Osteocyte (in vitro differentiated cells): ENCODE measurements around the gene PRKN. TPM values are rescaled to one million over a fixed set of nuclear protein-coding genes. Genes with fewer than 3 reads are reported as not detected.

Experiments used
- DNase-seq: peaks from one replicate; pipeline ENCODE4 v3.0.0; 2021; ENCODE audit warnings: mixed read lengths; ENCODE audit not compliant: unreplicated experiment; ENCODE audit errors: extremely low spot score
- H3K27ac Mint-ChIP-seq: one replicate; pipeline ENCODE4 v1.8.0; 2021; ENCODE audit warnings: mild to moderate bottlenecking, mixed read lengths; ENCODE audit not compliant: unreplicated experiment
- H3K27me3 Mint-ChIP-seq: one replicate; pipeline ENCODE4 v1.8.0; 2021; ENCODE audit warnings: mixed read lengths; ENCODE audit not compliant: unreplicated experiment
- H3K36me3 Mint-ChIP-seq: one replicate; pipeline ENCODE4 v1.8.0; 2021; ENCODE audit warnings: mixed read lengths; ENCODE audit not compliant: unreplicated experiment
- H3K4me1 Mint-ChIP-seq: one replicate; pipeline ENCODE4 v1.8.0; 2021; ENCODE audit warnings: mixed read lengths; ENCODE audit not compliant: unreplicated experiment
- H3K4me3 Mint-ChIP-seq: one replicate; pipeline ENCODE4 v1.8.0; 2021; ENCODE audit warnings: mild to moderate bottlenecking, moderate library complexity, mixed read lengths; ENCODE audit not compliant: unreplicated experiment
- H3K9me3 Mint-ChIP-seq: one replicate; pipeline ENCODE4 v1.8.0; 2021; ENCODE audit warnings: mixed read lengths; ENCODE audit not compliant: unreplicated experiment
- CTCF ChIP-seq: fragments of 200-600 bp; sonication (generic); IDR thresholded peaks from 2 replicates; pipeline ENCODE4 v1.5.0; 2021; ENCODE audit warnings: antibody characterized with exemption, mild to moderate bottlenecking, moderate library complexity
- total RNA-seq: library from RNA; stranded (reverse); gene quantifications from 2 replicates; pipeline ENCODE4 v1.2.1, GENCODE V29; 2021

Gene PRKN
- total RNA-seq, 1 donor from 2014 or later = 13.4 TPM

GRCh38 chr6:161354276-161354840 lies 1373.2 kb downstream of the PRKN start:
- no peaks in the 10 kb centered on the region for H3K9me3 Mint-ChIP-seq
- H3K36me3 Mint-ChIP-seq = no peaks in the 10 kb centered on the region
- H3K4me1 Mint-ChIP-seq = peaks cover 4% of the 10 kb centered on the region
- TF ChIP-seq CTCF = no peak
- H3K27me3 Mint-ChIP-seq = no peaks in the 10 kb centered on the region
- no peak overlapping the region for H3K27ac Mint-ChIP-seq
- no peak overlapping the region for H3K4me3 Mint-ChIP-seq
- no peak for DNase-seq

DNA sequence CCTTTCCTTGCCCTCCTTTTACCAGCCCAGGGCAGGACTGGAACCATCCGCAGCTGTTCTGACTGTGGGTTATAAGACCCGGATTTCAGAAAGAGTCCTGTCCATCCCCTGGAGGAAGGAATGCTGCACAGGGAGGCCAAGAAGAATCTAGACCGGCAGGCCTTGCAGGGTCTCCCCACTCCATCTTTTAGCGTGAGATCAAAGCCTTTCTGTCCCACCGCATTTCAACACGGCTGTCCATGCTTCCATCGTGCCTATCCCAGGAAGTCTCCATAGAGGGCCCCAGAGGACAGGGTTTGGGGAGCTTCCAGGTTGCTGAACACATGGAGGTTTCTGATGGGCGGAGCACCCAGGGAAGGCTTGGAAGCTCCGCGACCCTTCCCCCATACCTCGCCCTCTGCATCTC lies 1374.4 kb downstream of the PRKN start:
- no peaks in the 10 kb centered on the region for H3K9me3 Mint-ChIP-seq
- H3K27me3 Mint-ChIP-seq = no peaks in the 10 kb centered on the region
- no peaks in the 10 kb centered on the region for H3K4me1 Mint-ChIP-seq
- H3K4me3 Mint-ChIP-seq = no peak overlapping the region
- H3K27ac Mint-ChIP-seq = no peak overlapping the region
- H3K36me3 Mint-ChIP-seq = no peaks in the 10 kb centered on the region
- DNase-seq = no peak
- peak; percentile 18 for TF ChIP-seq CTCF

GRCh38 chr6:161351858-161352257 lies 1375.7 kb downstream of the PRKN start:
- Mint-ChIP-seq H3K4me1 (no peaks in the 10 kb centered on the region), H3K27me3 (no peaks in the 10 kb centered on the region), H3K27ac (no peak overlapping the region), H3K36me3 (no peaks in the 10 kb centered on the region), H3K9me3 (no peaks in the 10 kb centered on the region), H3K4me3 (no peak overlapping the region)
- no peak for DNase-seq
- TF ChIP-seq CTCF = no peak

GRCh38 chr6:161349886-161350285 lies 1377.7 kb downstream of the PRKN start:
- Mint-ChIP-seq H3K27me3 (no peaks in the 10 kb centered on the region), H3K9me3 (no peaks in the 10 kb centered on the region), H3K4me3 (no peak overlapping the region), H3K27ac (no peak overlapping the region), H3K4me1 (no peaks in the 10 kb centered on the region), H3K36me3 (no peaks in the 10 kb centered on the region)
- TF ChIP-seq CTCF = no peak
- no peak for DNase-seq

GRCh38 chr6:161348628-161348994 lies 1379.0 kb downstream of the PRKN start:
- no peak for DNase-seq
- Mint-ChIP-seq H3K36me3 (no peaks in the 10 kb centered on the region), H3K27me3 (no peaks in the 10 kb centered on the region), H3K4me3 (no peak overlapping the region), H3K4me1 (no peaks in the 10 kb centered on the region), H3K9me3 (no peaks in the 10 kb centered on the region), H3K27ac (no peak overlapping the region)
- TF ChIP-seq CTCF = no peak
